ENCODE measurements around the gene METTL16. TPM values are rescaled to one million over a fixed set of nuclear protein-coding genes. Genes with fewer than 3 reads are reported as not detected.

Gene METTL16
- total and polyA plus RNA-seq, 9 of the 15 experiments (the other 6 are each of a cell fraction or from before 2014, with no cell fraction given): 12.1 to 30.5 (median 19.8) TPM

- H2AFZ ChIP-seq (ENCODE audit: low read depth, low read length): no peak overlapping the region
- intact Hi-C loops (cut with micrococcal nuclease) (no loop called here), in situ Hi-C loops (cut with MboI) (no loop called here)
- DNase-seq (ENCODE audit: extremely low read depth in 1 of 4, low spot score in 3 of 4) (peak in 1 of 4 experiments; percentile 54), FAIRE-seq (no peak), ATAC-seq (no peak)
- POLR2A ChIA-PET: interaction anchor here (0.6 to 4.0 kb wide), 2 partner anchors 13 to 311 kb away, joined by 4 to 24 read pairs; no protein-coding TSS in a partner anchor
- peak overlapping the region; percentile 29; the same call in 1 of the 2 replicates for H3K4me3 ChIP-seq
- H3K36me3 ChIP-seq (ENCODE audit: control insufficient read depth, insufficient read depth, low read length): peaks cover 16% of the 10 kb centered on the region; the same call in 2 of the 3 replicates
- CTCF ChIA-PET (ENCODE audit: low intra/inter-chr PET ratio): no interaction called here
- no TSS peak for BruUV-seq (replicated peaks)
- H3K27ac ChIP-seq (ENCODE audit: extremely low read depth, low read depth, low read length): peak overlapping the region; percentile 100
- H4K20me1 ChIP-seq (replicated peaks; ENCODE audit: control insufficient read depth, insufficient read depth, low read length): 0 out of 2 replicates have a peak, but pooled peaks cover 3% of the 10 kb centered on the region
- H3K4me2 ChIP-seq (ENCODE audit: insufficient read depth, low read length): peak overlapping the region; percentile 79
- H3K9me1 ChIP-seq (ENCODE audit: control insufficient read depth, insufficient read depth, low read length): peaks cover 3% of the 10 kb centered on the region
- 38% methylated on average over 6 of the region's 28 CpGs for WGBS (ENCODE audit: insufficient coverage, low coverage, missing lambda C conversion rate)
- no peaks in the 10 kb centered on the region for H3K9me3 ChIP-seq (replicated peaks; ENCODE audit: control insufficient read depth, insufficient read depth, low read depth, low read length)
- peaks cover 76% of the 10 kb centered on the region for H3K79me2 ChIP-seq (ENCODE audit: control insufficient read depth, insufficient read depth, low read length)
- TF ChIP-seq POLR2G (IDR thresholded peaks at IDR 0.05; ENCODE audit: low read depth, low read length) (peak; percentile 50; the same call in 1 of the 2 replicates), KAT8 (IDR thresholded peaks at IDR 0.05; ENCODE audit: low read depth) (no peak), ELF4 (CRISPR knock-in tag; IDR thresholded peaks at IDR 0.05) (no peak), ILK (tag; IDR thresholded peaks at IDR 0.05; ENCODE audit: borderline replicate concordance, low read depth) (no peak), MNT (conservative IDR thresholded peaks at IDR 0.05) (0 out of 4 replicates have a peak, but pooled peaks of 1 of the 2 experiments have one; percentile 17)
- TF ChIP-seq, protein P1, sequence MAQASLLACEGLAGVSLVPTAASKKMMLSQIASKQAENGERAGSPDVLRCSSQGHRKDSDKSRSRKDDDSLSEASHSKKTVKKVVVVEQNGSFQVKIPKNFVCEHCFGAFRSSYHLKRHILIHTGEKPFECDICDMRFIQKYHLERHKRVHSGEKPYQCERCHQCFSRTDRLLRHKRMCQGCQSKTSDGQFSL (CRISPR knock-in tag; IDR thresholded peaks at IDR 0.05): 0 out of 2 replicates have a peak, but pooled peaks have one; percentile 27
- TF ChIP-seq, protein P1 (tag; IDR thresholded peaks at IDR 0.05): no peak
- TF ChIP-seq, protein P2, sequence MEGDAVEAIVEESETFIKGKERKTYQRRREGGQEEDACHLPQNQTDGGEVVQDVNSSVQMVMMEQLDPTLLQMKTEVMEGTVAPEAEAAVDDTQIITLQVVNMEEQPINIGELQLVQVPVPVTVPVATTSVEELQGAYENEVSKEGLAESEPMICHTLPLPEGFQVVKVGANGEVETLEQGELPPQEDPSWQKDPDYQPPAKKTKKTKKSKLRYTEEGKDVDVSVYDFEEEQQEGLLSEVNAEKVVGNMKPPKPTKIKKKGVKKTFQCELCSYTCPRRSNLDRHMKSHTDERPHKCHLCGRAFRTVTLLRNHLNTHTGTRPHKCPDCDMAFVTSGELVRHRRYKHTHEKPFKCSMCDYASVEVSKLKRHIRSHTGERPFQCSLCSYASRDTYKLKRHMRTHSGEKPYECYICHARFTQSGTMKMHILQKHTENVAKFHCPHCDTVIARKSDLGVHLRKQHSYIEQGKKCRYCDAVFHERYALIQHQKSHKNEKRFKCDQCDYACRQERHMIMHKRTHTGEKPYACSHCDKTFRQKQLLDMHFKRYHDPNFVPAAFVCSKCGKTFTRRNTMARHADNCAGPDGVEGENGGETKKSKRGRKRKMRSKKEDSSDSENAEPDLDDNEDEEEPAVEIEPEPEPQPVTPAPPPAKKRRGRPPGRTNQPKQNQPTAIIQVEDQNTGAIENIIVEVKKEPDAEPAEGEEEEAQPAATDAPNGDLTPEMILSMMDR (IDR thresholded peaks at IDR 0.05 in 2 of 3, conservative IDR thresholded peaks at IDR 0.05 in 1 of 3; ENCODE audit: insufficient read depth in 2 of 3, low read depth in 1 of 3, low read length in 3 of 3): peak; percentile 8 to 30 (median 17); a peak in 1 of 6 replicates
- H3K4me1 ChIP-seq (replicated peaks in 1 of 2; ENCODE audit: control insufficient read depth in 2 of 2, insufficient read depth in 2 of 2, low read length in 2 of 2): peaks cover 42 to 80% of the 10 kb centered on the region in 2 experiments
- H3K9ac ChIP-seq (ENCODE audit: insufficient read depth in 1 of 2, low read depth in 2 of 2, low read length in 2 of 2): peak overlapping the region; percentile 79 to 90
- H3K27me3 ChIP-seq (ENCODE audit: control insufficient read depth in 2 of 2, insufficient read depth in 2 of 2, low read length in 2 of 2): no peaks in the 10 kb centered on the region
These were observed 116.2 kb downstream of the METTL16 start for GRCh38 chr17:2395258-2396181.

Measured in K562 (cell line).